CD4-positive, alpha-beta T cell (primary cell): ENCODE data around the gene AMBRA1. TPM values are rescaled to one million over a fixed set of nuclear protein-coding genes. Genes with fewer than 3 reads are reported as not detected.

ENCODE experiments used
- ATAC-seq: fragments of 200-7000 bp; cut with Tn5 transposase; one replicate; pipeline ENCODE4 v1.10.0; 2022; ENCODE audit warnings: mild to moderate bottlenecking; ENCODE audit not compliant: poor library complexity
- CTCF ChIA-PET: fragments of 350-600 bp; sonication (Branson Sonifier 250); formaldehyde crosslinking; loops from one replicate; lab custom pipeline; 2021; ENCODE audit warnings: antibody characterized with exemption, inconsistent platforms; lab: Charles Lee
- POLR2A ChIA-PET: fragments of 350-600 bp; sonication (Branson Sonifier 250); formaldehyde crosslinking; loops from one replicate; lab custom pipeline; 2021; ENCODE audit warnings: antibody characterized with exemption, inconsistent platforms; lab: Charles Lee
- DNase-seq, 14 experiments: peaks; one replicate each; pipeline ENCODE4 v3.0.0-alpha.2; 2013 to 2020; ENCODE audit warnings: mixed read lengths in 2 of 14
- H3K27ac ChIP-seq, 2 donors: one replicate each; pipeline versions ENCODE4 v1.5.1 to v1.7.0; 2013; ENCODE audit warnings: low read length in 2 of 2, low read depth in 1 of 2, mild to moderate bottlenecking in 1 of 2
- H3K27me3 ChIP-seq, 2 experiments: 1 replicate in 1 of 2; 2 replicates in 1 of 2; pipeline versions ENCODE4 v1.6.1 to v1.7.0; 2013; ENCODE audit warnings: low read length in 2 of 2, control low read depth in 1 of 2, mild to moderate bottlenecking in 1 of 2, moderate library complexity in 1 of 2; ENCODE audit not compliant: insufficient read depth in 2 of 2, control insufficient read depth in 1 of 2
- H3K36me3 ChIP-seq: one replicate; pipeline ENCODE4 v1.6.1; 2013; ENCODE audit warnings: low read length, control low read depth; ENCODE audit not compliant: insufficient read depth
- H3K4me1 ChIP-seq: one replicate; pipeline ENCODE4 v1.6.1; 2013; ENCODE audit warnings: low read length, control low read depth; ENCODE audit not compliant: insufficient read depth
- H3K4me3 ChIP-seq: one replicate; pipeline ENCODE4 v1.5.1; 2013; ENCODE audit warnings: mild to moderate bottlenecking, low read length, moderate library complexity
- H3K9me3 ChIP-seq, 2 experiments: 1 replicate in 1 of 2; 2 replicates in 1 of 2; pipeline versions ENCODE4 v1.6.1 to v1.7.0; 2013; ENCODE audit warnings: low read length in 2 of 2, mild to moderate bottlenecking in 2 of 2, control low read depth in 1 of 2, moderate library complexity in 1 of 2; ENCODE audit not compliant: control insufficient read depth in 1 of 2, insufficient read depth in 1 of 2
- H3K27ac Mint-ChIP-seq: one replicate; pipeline ENCODE4 v1.8.0; 2020; ENCODE audit warnings: mixed read lengths
- H3K27me3 Mint-ChIP-seq: one replicate; pipeline ENCODE4 v1.8.0; 2021; ENCODE audit warnings: mixed read lengths
- H3K36me3 Mint-ChIP-seq: one replicate; pipeline ENCODE4 v1.8.0; 2021; ENCODE audit warnings: low read depth, mixed read lengths
- H3K4me1 Mint-ChIP-seq: one replicate; pipeline ENCODE4 v1.8.0; 2021; ENCODE audit warnings: low read depth, mixed read lengths
- H3K4me3 Mint-ChIP-seq: one replicate; pipeline ENCODE4 v1.8.0; 2020; ENCODE audit warnings: mild to moderate bottlenecking, mixed read lengths
- H3K9me3 Mint-ChIP-seq: one replicate; pipeline ENCODE4 v1.8.0; 2020; ENCODE audit warnings: mixed read lengths
- intact Hi-C, 2 experiments: fragments of 100-400 bp; cut with DNase I in 1 of 2; cut with micrococcal nuclease in 1 of 2; formaldehyde crosslinking; loops; one replicate each; pipeline versions ENCODE4 v1.15.1 to v1.9.0; 2023 to 2025; cut with DNase I, micrococcal nuclease
- total RNA-seq, 174 experiments: library from RNA in 2 of 174; stranded (reverse) in 2 of 174; gene quantifications; one replicate each; pipeline ENCODE4 v1.2.3 and lab custom pipeline; 2021 to 2026
- TF ChIP-seq, protein P1 (sequence below): fragments of 200-600 bp; IDR thresholded peaks from one replicate; pipeline ENCODE4 v1.8.0; 2022; ENCODE audit warnings: antibody characterized with exemption, mild to moderate bottlenecking

The AMBRA1 gene
- total RNA-seq, 2 experiments from 2014 or later, result 29.4 to 31.9 TPM

DNA sequence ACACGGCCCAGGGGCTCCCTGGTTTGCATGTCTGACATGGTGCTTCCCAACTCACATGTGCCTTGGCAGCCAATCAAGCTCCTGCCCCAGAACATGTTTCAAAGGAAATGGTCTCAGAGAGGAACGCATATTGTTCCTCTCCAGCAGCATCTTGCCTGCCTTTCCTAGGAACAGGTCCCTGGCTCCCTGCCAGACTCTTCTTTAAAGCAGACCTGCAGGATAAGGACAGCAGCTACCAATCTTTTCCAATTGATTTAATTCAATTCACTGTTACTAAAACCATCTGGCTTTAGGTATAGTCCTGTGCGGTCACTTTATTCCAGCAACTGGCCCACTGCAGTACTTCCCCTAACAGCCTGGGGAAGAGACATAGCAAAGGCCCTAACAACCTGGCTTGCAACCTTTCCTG is 79.9 kb downstream of the AMBRA1 start:
- peaks cover 9% of the 10 kb centered on the region for H3K4me1 Mint-ChIP-seq
- H3K27me3 ChIP-seq, result no peaks in the 10 kb centered on the region
- peaks cover 42% of the 10 kb centered on the region for H3K36me3 Mint-ChIP-seq
- no peak overlapping the region for H3K4me3 Mint-ChIP-seq
- ChIA-PET CTCF (interaction anchor here (0.6 to 2.3 kb wide), 2 partner anchors 15 to 122 kb away, joined by 3 to 10 read pairs; no protein-coding TSS in a partner anchor), POLR2A (no interaction called here)
- no peaks in the 10 kb centered on the region for H3K9me3 ChIP-seq
- intact Hi-C loops, result no loop called here
- no peaks in the 10 kb centered on the region for H3K9me3 Mint-ChIP-seq
- H3K27me3 Mint-ChIP-seq, result no peaks in the 10 kb centered on the region
- TF ChIP-seq, protein P1, sequence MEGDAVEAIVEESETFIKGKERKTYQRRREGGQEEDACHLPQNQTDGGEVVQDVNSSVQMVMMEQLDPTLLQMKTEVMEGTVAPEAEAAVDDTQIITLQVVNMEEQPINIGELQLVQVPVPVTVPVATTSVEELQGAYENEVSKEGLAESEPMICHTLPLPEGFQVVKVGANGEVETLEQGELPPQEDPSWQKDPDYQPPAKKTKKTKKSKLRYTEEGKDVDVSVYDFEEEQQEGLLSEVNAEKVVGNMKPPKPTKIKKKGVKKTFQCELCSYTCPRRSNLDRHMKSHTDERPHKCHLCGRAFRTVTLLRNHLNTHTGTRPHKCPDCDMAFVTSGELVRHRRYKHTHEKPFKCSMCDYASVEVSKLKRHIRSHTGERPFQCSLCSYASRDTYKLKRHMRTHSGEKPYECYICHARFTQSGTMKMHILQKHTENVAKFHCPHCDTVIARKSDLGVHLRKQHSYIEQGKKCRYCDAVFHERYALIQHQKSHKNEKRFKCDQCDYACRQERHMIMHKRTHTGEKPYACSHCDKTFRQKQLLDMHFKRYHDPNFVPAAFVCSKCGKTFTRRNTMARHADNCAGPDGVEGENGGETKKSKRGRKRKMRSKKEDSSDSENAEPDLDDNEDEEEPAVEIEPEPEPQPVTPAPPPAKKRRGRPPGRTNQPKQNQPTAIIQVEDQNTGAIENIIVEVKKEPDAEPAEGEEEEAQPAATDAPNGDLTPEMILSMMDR, result no peak
- ATAC-seq (no peak), DNase-seq (no peak)
- peaks cover 12% of the 10 kb centered on the region for H3K36me3 ChIP-seq
- no peaks in the 10 kb centered on the region for H3K4me1 ChIP-seq
- H3K27ac ChIP-seq, result no peak overlapping the region
- no peak overlapping the region for H3K4me3 ChIP-seq
- no peak overlapping the region for H3K27ac Mint-ChIP-seq

DNA sequence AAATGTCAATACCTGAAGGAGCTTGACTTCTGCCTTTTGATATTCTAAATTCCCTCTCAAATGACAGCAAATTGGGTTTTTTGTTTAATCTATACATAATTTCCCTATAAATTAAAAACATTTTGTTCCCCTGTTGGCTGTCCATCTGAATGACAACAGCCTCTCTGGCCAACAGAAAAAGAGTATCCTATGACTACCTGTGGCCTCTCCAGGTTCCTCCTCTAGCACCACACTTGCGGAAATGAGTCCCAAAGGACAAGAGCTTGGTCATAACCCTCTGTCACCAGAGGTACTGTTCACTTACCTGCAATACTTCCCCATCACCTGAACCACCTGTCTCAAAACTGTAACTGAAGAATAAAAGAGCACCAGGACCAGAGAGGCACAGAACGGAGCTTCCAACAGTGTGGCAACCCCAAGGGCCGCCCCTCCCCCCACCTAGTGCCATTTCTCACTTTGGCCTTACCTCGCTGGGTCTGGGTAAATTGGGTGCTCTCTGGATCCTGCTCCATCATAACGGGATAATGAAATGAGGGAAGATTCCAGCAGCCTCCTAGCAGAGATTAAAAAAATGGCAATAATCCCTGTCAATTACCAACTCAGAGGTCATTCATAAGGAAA is 81.5 kb downstream of the AMBRA1 start:
- Mint-ChIP-seq H3K27ac (no peak overlapping the region), H3K4me3 (no peak overlapping the region), H3K9me3 (no peaks in the 10 kb centered on the region), H3K4me1 (peaks cover 9% of the 10 kb centered on the region), H3K27me3 (no peaks in the 10 kb centered on the region), H3K36me3 (peaks cover 57% of the 10 kb centered on the region)
- H3K27me3 ChIP-seq, result no peaks in the 10 kb centered on the region
- POLR2A ChIA-PET, result no interaction called here
- no peaks in the 10 kb centered on the region for H3K4me1 ChIP-seq
- peaks cover 26% of the 10 kb centered on the region for H3K36me3 ChIP-seq
- CTCF ChIA-PET, result no interaction called here
- H3K9me3 ChIP-seq, result no peaks in the 10 kb centered on the region
- ATAC-seq (no peak), DNase-seq (no peak)
- no peak overlapping the region for H3K4me3 ChIP-seq
- intact Hi-C loops, result no loop called here
- no peak overlapping the region for H3K27ac ChIP-seq
- TF ChIP-seq, protein P1, result no peak

DNA sequence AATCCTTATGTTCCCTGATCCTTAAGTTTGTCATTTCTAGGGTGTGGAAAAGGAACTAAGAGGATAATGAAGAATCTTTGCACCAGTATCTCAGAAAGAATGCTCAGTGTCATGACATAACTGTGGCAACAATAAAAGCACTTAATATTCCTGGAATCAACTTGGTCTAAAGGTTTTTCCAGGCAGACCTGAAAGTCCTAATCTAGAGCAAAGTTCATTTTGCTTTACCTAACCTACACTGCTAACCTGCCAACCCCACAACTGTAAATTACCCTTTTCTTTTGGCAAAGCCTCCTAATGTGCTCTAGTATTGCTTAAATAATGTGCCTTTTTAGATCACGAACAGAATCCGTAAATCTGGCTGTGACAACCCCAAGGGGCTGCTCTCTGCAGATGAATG is 82.5 kb downstream of the AMBRA1 start:
- ChIA-PET CTCF (no interaction called here), POLR2A (no interaction called here)
- Mint-ChIP-seq H3K4me1 (peaks cover 9% of the 10 kb centered on the region), H3K9me3 (no peaks in the 10 kb centered on the region), H3K36me3 (peaks cover 64% of the 10 kb centered on the region), H3K27ac (no peak overlapping the region), H3K27me3 (no peaks in the 10 kb centered on the region), H3K4me3 (no peak overlapping the region)
- Histone ChIP-seq H3K9me3 (no peaks in the 10 kb centered on the region), H3K4me1 (no peaks in the 10 kb centered on the region), H3K27ac (no peak overlapping the region), H3K4me3 (no peak overlapping the region), H3K36me3 (peaks cover 27% of the 10 kb centered on the region), H3K27me3 (no peaks in the 10 kb centered on the region)
- intact Hi-C loops, result no loop called here
- TF ChIP-seq, protein P1, result no peak
- DNase-seq, result no peak
- ATAC-seq, result no peak
